ENCODE measurements around the gene SYCP1.

GRCh38 chr1:114854693-114855320, at the start of gene SYCP1:
- no peak for TF ChIP-seq POLR2A (IDR thresholded peaks at IDR 0.05)
- no peak for TF ChIP-seq CTCF (IDR thresholded peaks at IDR 0.05)

Data from body of pancreas (tissue), 4 donors.